ENCODE measurements around the gene TAS1R3.

TAS1R3 gene

DNA sequence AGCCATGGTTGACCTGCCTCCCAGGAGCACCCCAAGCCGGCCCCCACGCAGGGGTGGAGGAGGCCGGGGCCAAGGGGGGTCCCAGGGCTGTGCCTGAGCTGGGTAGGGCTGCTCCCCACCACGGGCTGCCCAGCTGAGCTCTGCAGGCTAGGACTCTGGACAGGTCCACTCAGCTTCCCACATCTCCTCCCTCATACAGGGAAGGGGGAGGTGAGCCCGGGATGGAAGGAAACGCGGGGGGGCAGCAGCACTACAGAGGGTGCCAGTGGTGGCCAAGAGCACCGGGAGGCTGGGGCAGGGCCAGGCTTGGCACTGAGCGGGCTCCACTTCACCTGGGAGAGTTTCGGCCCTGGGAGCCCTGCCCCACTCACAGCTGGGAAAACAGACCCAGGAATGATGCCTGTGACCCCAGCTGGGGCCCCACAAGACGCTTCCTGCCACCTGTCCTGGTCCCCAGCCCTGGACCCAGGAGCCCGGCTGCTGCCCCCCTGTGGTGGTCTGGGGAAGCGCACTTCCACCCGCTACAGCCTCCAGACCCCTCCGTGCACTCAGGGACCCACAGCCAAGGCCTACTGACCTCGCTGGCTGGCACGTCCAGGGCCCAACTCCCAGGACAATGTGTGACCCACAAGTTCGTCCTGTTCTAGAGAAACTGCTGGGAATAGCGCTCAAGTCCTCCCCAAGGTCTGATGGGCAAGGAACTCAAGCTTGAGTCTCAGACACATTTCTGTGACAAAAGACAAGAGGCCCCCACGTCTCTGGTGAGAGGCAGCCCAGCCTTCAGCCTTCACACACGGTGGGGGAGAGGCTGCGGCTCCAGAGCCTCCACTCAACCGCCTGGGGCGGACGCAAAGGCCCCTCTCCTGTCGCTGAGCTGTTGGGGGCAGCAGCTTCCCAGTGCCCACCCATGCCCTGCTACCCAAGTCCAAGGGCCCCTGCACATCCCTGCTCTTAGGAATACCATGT is 40.9 kb downstream of the TAS1R3 start:
- DNase-seq = peak; percentile 58 to 80 (median 72)

DNA sequence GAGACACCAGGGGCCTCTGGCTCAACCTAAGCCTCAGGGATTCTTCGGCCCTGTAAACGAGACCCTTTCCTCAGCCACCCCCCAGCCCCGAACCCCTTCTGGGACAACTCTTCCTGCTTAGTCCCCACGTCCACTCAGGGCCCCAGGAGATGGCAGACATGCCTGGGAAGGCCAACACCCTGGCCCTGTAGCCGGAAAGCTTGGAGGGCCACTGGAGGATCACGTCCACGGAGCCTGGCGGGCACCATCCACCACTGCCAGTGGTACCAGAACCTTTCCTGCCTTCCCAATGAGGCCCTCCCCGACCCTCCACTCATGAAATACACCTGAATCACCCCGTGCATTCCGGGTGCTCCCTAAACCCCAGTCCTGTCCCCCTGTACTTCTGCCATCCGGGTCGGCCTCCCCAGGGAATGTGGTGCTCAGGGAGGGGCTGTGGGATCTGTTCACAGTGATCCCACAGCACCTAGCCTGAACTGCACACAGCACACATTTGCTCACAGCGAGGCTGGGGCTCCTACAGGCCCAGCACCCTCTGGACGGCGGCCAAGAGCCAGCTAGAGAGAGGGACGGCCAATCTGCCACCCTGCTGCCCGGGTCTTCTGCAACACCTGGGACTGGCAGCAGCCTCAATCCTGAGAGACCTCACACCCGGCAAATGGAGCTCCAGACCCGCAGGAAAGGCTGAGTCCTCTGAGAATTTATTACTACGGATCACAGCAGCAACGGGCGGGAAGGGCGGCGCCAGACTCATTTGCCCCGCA is 42.2 kb downstream of the TAS1R3 start:
- no peak for DNase-seq

DNA sequence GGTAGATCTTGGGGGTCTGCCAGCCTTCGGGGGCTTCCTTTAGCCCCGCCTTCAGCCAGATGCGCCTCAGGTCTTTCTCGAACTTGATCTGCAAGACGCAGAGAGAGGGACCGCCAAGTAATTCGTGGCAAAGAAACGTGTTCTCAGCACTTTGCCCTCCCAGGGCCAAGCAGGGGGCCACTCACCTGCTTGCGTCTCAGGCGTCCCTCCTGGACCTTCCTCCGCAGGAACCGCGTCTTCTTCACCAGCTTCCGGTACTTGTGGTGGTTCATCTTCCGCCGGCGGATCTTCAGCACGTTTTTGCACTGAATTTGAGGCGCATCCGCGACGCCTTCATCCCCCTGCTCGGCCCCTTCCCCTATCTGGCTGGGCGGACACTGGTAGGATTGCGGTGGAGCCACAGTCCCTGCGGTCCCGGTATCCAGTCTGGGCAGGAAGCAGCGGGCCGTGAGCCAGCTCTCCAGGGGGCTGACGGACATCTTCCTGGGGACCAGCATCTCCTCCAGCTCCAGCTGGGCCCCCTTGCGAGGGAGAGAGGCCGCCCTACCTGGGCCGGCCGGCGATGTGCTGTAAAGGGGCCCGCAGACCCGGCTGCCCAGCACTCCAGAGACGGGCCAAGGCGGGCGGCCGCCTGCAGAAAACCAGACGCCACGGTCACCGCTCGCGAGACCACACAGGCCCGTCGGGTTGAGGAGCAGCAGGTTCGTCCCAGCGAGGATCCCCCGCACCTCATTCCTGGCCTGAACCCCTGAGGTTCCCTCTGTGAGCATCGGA is 42.9 kb downstream of the TAS1R3 start:
- no peak for DNase-seq

DNA sequence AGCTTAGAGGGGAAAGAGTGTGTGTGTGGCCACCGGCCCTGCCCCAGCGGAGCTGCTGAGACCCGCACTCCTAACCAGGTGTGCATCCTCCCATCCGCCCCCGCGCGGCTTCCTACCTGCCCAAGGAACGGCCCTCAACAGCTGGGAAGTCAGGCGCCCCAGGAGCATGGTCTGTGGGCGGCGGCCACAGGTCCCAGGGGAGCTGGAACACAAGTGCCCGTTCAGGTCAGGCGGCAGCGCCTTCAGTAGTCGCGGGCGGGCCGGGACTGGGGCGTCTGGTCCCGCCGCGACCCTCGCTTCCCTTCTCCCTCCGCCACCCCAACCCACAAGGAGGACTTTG is 43.5 kb downstream of the TAS1R3 start:
- peak in 1 of 4 experiments; percentile 21 for DNase-seq

DNA sequence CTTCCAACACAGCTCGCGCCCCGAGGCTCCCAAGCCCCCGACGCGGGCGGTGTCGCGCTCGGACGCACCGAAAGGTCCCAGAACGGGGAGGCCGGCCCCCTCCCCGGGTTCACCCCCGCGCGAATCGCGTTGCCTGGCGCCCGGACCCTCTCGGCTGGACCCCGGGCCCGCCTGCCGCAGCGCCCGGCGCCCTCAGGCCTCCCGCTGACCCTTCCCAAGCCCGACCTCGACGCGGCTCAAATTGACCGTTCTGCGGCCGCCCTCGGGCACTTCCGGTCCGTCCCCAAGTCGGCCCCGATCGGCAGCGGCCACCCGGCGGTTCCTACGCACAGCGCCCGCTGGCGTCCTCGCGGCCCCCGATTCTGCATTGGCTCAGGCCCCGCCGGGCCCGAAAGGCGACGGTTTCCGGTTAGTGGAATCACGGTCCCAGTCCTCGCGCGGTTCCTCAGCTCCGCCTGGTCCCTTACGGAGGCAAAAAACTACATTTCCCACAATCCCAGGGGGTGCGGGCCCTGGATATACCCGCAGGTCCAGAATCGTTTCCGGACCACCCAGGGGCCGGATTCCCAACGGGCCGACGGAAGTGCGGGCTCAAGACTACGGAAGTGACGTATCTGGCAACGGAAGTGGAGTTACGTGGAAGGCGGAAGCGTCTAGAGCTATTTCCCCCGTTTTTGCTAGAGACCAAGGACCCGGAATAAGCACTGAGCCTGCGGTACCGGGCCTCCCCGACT is 44.0 kb downstream of the TAS1R3 start, which contains the start of gene AURKAIP1:
TSS of gene AURKAIP1 (minus strand) at position 279 of the 734 bp plus-strand sequence. CDS start 451 bp downstream, outside the sequence.
- DNase-seq = peak; percentile 100

DNA sequence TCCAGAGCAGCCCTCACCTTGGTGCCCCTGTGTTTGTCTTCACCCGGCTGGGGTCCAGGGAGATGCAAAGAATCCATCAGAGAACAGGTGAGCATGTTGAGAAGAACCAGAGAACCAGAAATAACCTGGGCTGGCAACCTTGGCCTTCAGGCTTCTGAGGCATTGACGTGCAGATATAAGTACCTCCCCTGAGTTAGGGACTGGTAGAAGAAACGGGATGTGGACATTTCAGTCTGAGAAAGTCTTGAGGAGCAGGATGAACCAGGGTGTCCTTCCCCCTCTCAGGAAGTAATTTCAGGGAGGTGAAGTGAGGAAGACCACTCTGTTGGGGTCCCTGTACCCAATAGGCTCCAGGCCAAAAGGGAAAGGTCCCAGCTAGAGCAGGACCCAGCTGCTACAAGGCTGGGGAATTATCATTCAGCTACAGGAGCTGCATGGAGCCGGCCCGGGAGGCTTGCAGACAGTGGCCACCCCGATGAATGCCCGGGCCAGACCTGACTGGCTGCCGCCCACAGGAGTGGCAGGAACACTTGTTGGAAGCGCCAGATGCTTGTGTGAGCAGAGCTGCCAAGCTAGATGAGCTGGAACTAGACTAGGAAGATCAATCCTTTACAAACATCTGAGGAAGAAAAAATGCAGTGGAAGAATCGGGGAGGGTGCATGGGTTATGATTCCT is 45.6 kb downstream of the TAS1R3 start:
- no peak for DNase-seq

DNA sequence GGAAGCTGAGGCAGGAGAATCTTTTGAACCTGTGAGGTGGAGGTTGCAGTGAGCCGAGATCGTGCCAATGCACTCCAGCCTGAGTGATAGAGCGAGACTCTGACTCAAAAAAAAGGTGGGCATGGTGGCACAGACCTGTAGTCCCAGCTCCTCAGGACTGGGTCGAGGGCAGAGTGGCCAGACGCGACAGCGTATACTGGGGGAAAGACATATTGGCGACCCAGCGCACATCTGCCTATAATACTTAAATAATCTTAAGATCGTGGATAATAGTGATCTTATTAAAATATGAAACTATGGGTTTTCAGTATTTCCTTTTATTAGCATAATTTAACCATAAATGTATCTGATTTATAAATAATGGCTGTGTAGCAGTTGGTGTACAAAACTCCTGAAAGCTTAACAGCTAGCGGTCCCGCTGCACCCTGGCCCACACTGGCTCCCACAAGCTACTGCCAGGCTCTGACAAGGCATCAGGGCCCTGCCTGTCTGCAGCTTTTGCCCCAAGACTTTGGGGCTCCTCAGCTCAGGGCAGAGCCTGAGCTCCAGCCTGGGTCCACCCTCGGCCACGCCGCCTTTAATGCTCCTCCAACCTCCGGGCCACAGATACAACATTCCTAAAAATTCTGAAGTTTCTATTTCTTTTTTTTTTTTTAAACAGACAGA is 46.6 kb downstream of the TAS1R3 start:
- DNase-seq = no peak

DNA sequence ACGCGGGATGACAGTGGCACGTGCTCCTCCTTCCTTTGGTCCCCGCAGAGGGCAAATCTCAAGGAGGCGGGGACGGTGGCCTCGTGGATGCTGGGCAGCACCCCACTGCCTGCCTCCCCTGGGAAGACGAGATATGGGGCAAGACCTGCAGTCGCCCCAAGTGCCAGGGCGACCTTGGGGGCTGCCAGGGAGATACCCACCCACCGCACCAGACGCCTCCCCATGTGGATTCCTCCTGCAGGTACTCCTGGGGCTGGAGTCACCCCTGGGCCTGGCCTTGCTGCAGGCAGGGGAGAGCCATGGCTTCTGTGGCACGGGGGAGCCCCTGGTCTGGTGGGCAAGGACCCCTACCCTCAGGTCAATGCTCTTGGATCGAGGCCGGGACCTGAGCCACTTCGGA is 49.8 kb downstream of the TAS1R3 start:
- DNase-seq = no peak

DNA sequence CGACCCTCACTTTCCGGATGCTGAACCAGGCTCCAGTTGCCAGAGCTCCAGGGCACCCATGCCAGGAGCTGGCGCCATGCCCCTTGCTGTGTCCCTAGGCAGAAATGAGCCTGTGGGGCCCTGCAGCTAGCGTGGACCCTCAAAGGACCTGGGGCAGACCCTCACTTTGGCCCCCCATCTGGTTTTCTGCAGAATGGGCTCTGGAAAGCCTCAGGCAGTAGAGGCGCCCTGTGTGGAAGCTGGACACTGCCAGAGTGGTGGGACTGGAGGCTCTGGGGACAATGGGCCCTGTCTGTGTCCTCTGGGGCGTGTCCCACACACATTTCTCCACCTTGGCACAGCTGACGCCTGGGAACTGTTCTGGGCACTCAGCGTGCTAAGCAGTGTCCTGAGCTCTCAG is 50.2 kb downstream of the TAS1R3 start:
- DNase-seq = no peak

Measured in suppressor macrophage (primary cell).